Smooth muscle cell of trachea (primary cell): ENCODE results near the gene COG5. TPM values are rescaled to one million over a fixed set of nuclear protein-coding genes. Genes with fewer than 3 reads are reported as not detected.

Experiments
- total RNA-seq: library from RNA; depleted of rRNA; stranded (reverse); fragments of >200 nt; gene quantifications from 2 replicates; pipeline ENCODE4 v1.2.1, GENCODE V29; 2014

Gene COG5
- 34.2 and 43.8 TPM in 2 replicates for total RNA-seq

GRCh38 chr7:107563775-107564552, at the start of gene COG5, which contains the start of gene DUS4L:
TSS of gene COG5 (minus strand) at chr7:107563920. CDS start at chr7:107563896, 24 bp downstream.
TSS of gene DUS4L (plus strand) at chr7:107563971. CDS start at chr7:107567071, 3,100 bp downstream.

DNA sequence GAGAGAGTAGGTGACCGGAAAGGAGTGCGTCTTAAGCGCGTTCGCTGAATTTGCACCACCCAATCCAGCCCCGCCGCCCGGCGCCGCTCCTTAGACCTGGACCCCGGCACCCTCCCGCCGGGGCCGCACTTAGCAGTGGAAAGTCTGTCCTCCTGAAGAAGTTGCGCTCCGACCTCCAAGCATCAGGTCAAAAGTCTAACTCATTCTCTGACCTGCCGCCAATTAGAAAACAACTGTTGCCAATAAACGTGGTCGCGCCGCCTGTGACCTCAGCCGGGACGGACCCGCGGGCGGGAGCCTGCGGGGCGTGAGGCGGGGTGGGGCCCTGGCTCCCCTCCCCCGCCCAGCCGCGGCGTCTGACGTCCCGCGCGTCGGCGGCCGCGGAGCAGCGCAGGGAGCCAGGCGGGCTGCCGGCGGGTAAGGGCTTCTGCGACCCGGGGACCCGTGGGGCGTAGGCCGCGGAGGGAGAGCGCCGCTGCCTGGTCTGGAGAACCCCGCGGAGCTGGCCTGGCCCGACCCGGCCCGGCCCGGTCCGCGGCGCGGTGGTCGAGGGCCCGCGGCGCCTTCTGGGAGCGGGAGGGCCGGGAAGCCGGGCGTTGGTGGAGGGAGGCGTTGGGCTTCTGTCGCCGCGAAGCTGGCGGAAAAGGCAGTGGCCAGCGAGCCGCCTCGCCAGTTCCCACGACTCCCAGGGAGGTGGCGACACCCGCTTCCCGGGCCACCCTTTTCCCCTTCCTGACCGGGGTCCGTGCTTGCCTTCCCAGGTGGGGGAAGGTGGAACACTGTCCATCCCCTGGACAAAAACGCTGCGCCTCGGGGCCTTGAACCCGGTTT, 16.4 kb upstream of the COG5 start, which contains the start of gene BCAP29:
Gene BCAP29, plus strand, starts transcription at position 362 of the 831 bp plus-strand sequence. CDS start 527 bp downstream, outside the sequence.

GRCh38 chr7:107469929-107470328, 93.8 kb downstream of the COG5 start, which contains the start of gene GPR22:
TSS of gene GPR22 (plus strand) at chr7:107470057. CDS start at chr7:107474061, 4,004 bp downstream.

DNA sequence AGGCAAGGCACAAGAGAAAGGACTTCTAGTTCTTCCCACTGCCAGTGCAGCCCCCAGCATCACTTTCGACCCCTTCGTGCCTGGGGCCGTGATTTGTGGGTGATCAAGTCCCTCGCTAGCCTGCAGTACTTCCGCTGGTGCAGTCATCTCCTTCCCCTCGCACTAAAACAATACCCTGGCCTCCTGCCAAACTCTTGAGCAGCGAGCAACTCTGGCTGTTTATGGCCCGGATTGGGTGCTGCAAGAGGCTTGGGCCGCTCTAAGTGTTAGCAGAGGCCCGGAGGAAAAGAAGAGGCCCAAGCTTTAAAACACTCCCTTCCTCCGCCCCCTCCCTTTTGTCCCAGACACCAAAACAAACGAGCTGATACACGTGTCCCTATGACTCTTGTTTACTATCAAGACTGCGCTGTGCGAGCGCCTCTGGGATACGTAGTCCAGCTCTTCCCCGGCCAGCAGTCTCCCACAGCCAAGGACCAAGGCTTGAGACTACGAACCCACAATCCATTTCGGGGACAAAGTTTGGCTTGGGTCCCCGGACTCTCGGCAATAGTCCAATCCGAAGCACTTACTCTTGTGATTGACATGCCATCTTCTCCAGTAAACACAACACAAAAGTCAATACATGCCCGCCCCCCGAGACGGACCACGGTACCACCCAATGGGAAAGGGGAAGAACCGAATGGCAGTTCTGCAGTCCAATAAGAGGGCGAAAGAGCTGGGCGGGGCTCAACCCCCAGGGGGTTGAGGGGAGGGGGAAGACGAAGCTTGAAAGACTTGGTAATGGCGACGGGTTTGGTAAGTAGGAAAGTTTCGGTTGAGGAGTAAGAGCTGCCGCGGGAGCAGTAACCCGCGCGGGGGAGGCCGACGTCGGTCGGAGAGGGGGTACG, 395.2 kb downstream of the COG5 start, which contains the start of gene HBP1:
Gene HBP1, plus strand, starts transcription at position 771 of the 887 bp plus-strand sequence. CDS start 10,891 bp downstream, outside the sequence.

Other genes with a start within 250 kb of the COG5 start
- not detected in 2 replicates for gene GPR22, start 93.9 kb downstream of the COG5 start, total RNA-seq
- 5.5 and 11.1 TPM in 2 replicates for gene DUS4L, start 51 bp upstream of the COG5 start, total RNA-seq
- 34.6 and 67.5 TPM in 2 replicates for gene BCAP29, start 16.3 kb upstream of the COG5 start, total RNA-seq
- gene SLC26A4, start 96.9 kb upstream of the COG5 start, total RNA-seq = 0.33 and 1.7 TPM in 2 replicates
- 19.2 and 22.4 TPM in 2 replicates for gene CBLL1, start 180.2 kb upstream of the COG5 start, total RNA-seq
- not detected in 2 replicates for gene SLC26A3, start 239.3 kb upstream of the COG5 start, total RNA-seq